OCI-LY3 (cell line): ENCODE measurements around the gene DFFB.

Source experiments
- CTCF ChIP-seq: fragments of 200-600, 300-600 bp; sonication (generic); IDR thresholded peaks from 2 replicates; pipeline ENCODE4 v1.5.1; 2014; ENCODE audit warnings: antibody characterized with exemption, low read length, low read depth
- EZH2phosphoT487 ChIP-seq: fragments of 200-600 bp; shearing (Covaris generic); IDR thresholded peaks from 2 replicates; pipeline ENCODE4 v1.6.1; 2018; ENCODE audit warnings: antibody characterized with exemption, mixed run types, low read depth

GRCh38 chr1:3922851-3923250 lies 65.6 kb downstream of the DFFB start:
- TF ChIP-seq CTCF: no peak
- no peak for TF ChIP-seq EZH2phosphoT487
